ENCODE data around the gene PFDN1. TPM values are rescaled to one million over a fixed set of nuclear protein-coding genes. Genes with fewer than 3 reads are reported as not detected.

Gene PFDN1
- total and polyA plus RNA-seq, 10 donors, result 38.0 to 82.1 (median 61.6) TPM

- Histone ChIP-seq H3K36me3 (peaks cover 0 to 41% (median 0%) of the 10 kb centered on the region in 6 donors), H3K4me3 (no peak overlapping the region), H3K4me1 (peaks cover 0 to 29% (median 12%) of the 10 kb centered on the region in 6 donors), H3K27ac (no peak overlapping the region), H3K9me3 (no peaks in the 10 kb centered on the region), H3K27me3 (replicated peaks in 1 of 7) (no peaks in the 10 kb centered on the region)
- TF ChIP-seq, protein P1, sequence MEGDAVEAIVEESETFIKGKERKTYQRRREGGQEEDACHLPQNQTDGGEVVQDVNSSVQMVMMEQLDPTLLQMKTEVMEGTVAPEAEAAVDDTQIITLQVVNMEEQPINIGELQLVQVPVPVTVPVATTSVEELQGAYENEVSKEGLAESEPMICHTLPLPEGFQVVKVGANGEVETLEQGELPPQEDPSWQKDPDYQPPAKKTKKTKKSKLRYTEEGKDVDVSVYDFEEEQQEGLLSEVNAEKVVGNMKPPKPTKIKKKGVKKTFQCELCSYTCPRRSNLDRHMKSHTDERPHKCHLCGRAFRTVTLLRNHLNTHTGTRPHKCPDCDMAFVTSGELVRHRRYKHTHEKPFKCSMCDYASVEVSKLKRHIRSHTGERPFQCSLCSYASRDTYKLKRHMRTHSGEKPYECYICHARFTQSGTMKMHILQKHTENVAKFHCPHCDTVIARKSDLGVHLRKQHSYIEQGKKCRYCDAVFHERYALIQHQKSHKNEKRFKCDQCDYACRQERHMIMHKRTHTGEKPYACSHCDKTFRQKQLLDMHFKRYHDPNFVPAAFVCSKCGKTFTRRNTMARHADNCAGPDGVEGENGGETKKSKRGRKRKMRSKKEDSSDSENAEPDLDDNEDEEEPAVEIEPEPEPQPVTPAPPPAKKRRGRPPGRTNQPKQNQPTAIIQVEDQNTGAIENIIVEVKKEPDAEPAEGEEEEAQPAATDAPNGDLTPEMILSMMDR (IDR thresholded peaks at IDR 0.05 in 8 of 11, conservative IDR thresholded peaks at IDR 0.05 in 3 of 11), result no peak
- TF ChIP-seq POLR2AphosphoS5 (IDR thresholded peaks at IDR 0.05), result no peak
- no peak for TF ChIP-seq POLR2A (IDR thresholded peaks at IDR 0.05)
- intact Hi-C loops (cut with DNase I; ENCODE audit: low total_unique reads), result no loop called here
- no peak for DNase-seq
Observed at GRCh38 chr5:140275837-140276236, 27.1 kb downstream of the PFDN1 start.

DNA sequence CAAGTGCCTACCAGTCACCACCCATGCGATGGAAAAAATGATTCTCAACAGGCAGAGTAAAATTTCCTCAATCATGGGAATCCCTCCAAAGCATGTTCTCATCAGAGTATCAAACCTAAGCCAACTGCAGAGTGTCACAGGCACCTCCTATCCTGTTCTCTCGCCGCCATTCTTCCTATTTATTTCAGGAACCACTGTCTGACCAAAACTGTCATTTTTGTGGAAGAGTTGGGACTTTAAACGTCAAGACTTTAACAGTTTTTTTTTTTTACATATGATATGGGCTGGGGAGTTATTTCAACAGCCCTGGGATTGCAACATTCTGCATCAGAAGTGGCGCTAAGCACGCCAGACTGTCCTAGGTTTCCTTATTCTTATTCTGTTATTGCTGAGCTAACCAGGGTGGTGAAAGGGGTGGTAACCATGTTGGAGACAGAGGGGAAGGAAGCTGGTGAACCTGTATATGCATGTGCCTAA, 29.5 kb downstream of the PFDN1 start:
- Histone ChIP-seq H3K4me3 (no peak overlapping the region), H3K4me1 (peaks cover 0 to 29% (median 12%) of the 10 kb centered on the region in 6 donors), H3K27ac (peak overlapping the region in 5 of 8 donors; percentile 23 to 73 (median 65)), H3K36me3 (peaks cover 0 to 29% (median 0%) of the 10 kb centered on the region in 6 donors), H3K9me3 (no peaks in the 10 kb centered on the region), H3K27me3 (replicated peaks in 1 of 7) (no peaks in the 10 kb centered on the region)
- TF ChIP-seq, protein P1 (IDR thresholded peaks at IDR 0.05 in 8 of 11, conservative IDR thresholded peaks at IDR 0.05 in 3 of 11), result no peak
- peak in 1 of 3 donors; percentile 52 for TF ChIP-seq POLR2AphosphoS5 (IDR thresholded peaks at IDR 0.05)
- no peak for DNase-seq
- 43 to 74% (median 63%) methylated on average over 6 of the region's 6 CpGs for WGBS, 5 donors
- intact Hi-C loops (cut with DNase I; ENCODE audit: low total_unique reads), result no loop called here

DNA sequence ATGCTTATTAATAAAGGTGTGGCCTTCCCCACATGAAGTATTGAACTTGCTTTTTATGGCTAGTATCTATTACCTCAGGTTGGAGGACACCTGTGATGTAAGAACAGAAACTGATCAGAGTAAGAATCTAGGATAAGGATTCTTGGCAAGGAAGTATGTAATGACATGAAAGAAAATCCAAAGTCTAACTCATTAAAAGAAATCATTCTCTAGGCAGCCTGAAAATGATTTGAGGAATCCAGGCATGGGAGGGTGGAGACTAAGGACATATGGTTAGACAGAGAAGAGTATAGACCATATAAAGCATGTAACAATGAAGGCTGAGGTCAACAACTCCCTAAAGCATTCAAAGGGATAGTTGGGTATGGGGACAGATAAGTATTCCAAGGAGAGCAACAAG, 32.9 kb downstream of the PFDN1 start:
- no peaks in the 10 kb centered on the region for H3K27me3 ChIP-seq (replicated peaks in 1 of 7)
- TF ChIP-seq POLR2A (IDR thresholded peaks at IDR 0.05), result no peak
- no peak for TF ChIP-seq POLR2AphosphoS5 (IDR thresholded peaks at IDR 0.05)
- TF ChIP-seq, protein P1 (IDR thresholded peaks at IDR 0.05 in 8 of 11, conservative IDR thresholded peaks at IDR 0.05 in 3 of 11), result no peak
- no peaks in the 10 kb centered on the region for H3K9me3 ChIP-seq
- no peak overlapping the region for H3K27ac ChIP-seq
- peaks cover 0 to 19% (median 0%) of the 10 kb centered on the region in 6 donors for H3K36me3 ChIP-seq
- intact Hi-C loops (cut with DNase I; ENCODE audit: low total_unique reads), result no loop called here
- DNase-seq, result no peak
- no peak overlapping the region for H3K4me3 ChIP-seq
- peaks cover 0 to 58% (median 19%) of the 10 kb centered on the region in 6 donors for H3K4me1 ChIP-seq

GRCh38 chr5:140267559-140268018, 35.3 kb downstream of the PFDN1 start:
- Histone ChIP-seq H3K27ac (peak overlapping the region in 1 of 8 donors; percentile 0), H3K36me3 (peaks cover 0 to 17% (median 0%) of the 10 kb centered on the region in 6 donors), H3K9me3 (no peaks in the 10 kb centered on the region), H3K27me3 (replicated peaks in 1 of 7) (no peaks in the 10 kb centered on the region), H3K4me3 (no peak overlapping the region), H3K4me1 (peaks cover 0 to 35% (median 7%) of the 10 kb centered on the region in 6 donors)
- WGBS, 5 donors, result 39 to 67% (median 55%) methylated on average over 9 of the region's 9 CpGs
- DNase-seq, result no peak
- TF ChIP-seq POLR2AphosphoS5 (IDR thresholded peaks at IDR 0.05) (no peak), POLR2A (IDR thresholded peaks at IDR 0.05) (no peak)
- TF ChIP-seq, protein P1 (IDR thresholded peaks at IDR 0.05 in 8 of 11, conservative IDR thresholded peaks at IDR 0.05 in 3 of 11), result no peak
- intact Hi-C loops (cut with DNase I; ENCODE audit: low total_unique reads), result no loop called here

Measured in spleen (tissue), 11 donors.